Stimulated activated CD4-positive, alpha-beta T cell treated with anti-CD3 and anti-CD28 coated beads, Interleukin-15, amount 100 ng/mL, for 24 hours (primary cell): Measurements from ENCODE around the gene TARS1.
"Not testable (repeated sequence)": the region's sequence is repeated elsewhere in the genome, so short reads cannot be mapped to it uniquely, and the experiment has no call there.

Experiments
- DNase-seq: peaks from one replicate; pipeline ENCODE4 v3.0.0-alpha.2; 2020

The TARS1 gene

DNA sequence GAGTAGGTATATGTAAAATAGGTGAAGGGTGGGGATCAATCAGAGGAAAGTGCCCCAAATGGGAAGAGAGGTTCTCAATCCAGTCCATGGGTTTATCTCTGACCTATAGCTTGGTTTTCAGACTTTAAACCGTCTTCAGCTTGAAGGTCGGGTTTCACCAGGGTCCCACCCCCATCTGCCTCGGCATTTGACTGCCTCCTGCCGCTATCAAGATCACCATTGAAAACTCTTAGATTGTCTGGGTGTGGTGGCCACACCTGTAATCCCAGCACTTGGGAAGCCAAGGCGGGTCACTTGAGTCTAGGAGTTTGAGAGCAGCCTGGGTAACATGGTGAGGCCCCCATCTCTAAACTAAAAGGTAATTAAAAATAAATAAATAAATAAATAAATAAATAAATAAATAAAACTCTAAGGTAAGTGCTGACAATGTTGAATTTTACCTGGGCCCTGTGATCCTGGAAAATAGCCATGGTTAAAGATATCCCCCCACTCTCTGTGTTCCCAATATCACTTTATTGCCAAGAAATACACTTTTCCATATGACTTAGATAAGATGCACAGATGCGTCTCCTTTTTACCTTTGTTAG is 48.8 kb downstream of the TARS1 start:
- DNase-seq: no peak

DNA sequence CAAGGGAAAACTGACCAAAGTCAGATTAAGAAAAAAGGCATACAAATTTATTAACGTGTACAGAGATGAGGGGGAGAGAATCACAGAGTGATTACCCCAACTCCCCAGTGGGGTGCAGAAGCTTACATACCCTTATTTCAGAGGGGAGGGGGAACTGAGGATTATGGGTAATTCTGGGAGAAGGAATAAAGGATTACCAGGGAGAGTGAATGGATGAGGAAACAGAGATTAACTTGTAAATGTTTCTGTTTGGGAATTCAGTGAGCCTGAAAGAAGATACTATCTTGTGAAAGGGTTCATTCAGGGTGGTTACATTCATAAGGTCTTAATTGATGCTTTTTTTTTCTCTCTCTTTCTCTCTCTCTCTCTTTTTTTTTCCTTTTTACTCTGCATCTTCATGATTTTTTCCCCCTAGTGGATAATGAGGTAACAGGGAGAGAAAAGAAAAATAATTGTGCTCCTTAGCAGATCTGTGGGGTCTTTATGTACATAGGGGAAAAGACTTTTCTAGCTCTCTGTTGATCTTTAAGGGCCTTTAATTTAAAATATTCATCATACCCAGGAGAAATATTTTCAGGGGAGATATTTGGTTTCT is 49.4 kb downstream of the TARS1 start:
- no peak for DNase-seq

DNA sequence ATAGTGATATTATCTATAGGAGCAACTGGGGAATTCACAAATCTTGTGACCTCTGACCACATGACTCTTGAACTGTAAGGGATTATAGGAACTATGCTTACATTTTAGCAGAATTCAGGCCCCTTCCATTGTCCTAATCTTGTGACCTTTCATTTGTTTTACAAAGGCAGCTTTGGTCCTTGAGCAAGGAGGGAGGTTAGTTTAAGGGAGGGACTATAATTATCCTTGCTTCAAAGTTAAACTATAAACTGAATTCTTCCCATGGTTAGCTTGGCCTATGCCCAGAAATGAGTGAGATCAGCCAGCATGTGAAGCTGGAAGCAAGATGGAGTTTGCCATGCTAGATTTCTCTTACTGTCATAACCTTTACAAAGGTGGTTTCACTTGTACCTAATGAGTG is 51.2 kb downstream of the TARS1 start:
- no peak for DNase-seq

DNA sequence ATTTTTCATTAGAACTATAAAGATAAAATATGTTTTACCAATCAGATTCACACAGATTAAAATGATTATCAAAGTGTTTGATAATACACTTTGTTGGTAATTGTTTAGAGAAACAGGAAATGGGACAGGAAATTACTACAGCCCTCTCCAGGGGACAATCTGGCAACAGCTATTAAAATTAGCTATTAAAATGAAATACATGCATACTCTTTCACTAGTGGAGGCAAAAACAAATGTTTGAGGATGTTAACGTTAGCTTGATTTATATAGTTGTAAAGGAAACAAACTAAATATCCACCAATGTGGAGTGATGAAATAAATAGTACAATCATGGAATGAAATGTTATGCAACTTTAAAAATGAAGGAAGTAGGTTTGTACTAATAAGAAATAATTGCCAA is 53.7 kb downstream of the TARS1 start:
- no peak for DNase-seq

DNA sequence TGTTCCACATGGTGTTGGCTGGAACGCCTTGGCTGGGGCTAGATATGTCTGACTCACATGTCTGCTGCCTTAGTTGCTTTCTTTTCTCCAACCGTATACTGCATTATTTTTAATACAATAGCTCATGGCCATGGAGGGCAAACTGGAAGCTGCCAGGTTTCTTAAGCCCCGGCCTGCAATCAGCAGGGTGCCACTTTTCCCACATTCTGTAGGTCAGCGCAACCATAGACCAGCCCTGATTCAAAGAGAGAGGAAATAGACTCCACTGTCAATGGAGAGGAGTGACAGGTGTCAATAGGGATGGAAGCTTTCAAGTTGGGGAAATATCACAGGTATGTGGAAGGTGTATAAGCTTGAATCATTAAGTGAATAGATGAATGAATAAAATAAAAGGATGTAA is 60.5 kb downstream of the TARS1 start:
- DNase-seq: no peak

DNA sequence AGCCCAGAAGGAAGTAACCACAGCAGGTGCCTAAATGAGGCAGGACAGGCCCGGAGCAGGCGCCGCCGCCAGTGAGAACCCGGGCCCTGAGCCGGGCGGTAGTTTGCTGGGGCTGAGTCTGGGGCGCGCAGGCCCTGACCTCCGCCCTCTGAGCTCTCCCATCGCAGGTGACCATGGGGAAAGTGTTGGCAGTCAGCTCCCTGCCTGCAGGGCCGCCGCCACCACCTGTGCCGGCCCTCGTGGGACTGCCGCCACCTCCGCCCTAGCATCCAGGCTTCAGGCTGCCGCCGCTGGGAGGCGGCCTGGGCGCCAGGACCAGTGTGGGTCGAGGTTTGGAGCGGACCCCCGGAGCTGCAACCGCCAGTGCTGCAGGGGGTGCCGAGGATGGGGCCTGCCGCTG is 61.1 kb downstream of the TARS1 start:
- no peak for DNase-seq

DNA sequence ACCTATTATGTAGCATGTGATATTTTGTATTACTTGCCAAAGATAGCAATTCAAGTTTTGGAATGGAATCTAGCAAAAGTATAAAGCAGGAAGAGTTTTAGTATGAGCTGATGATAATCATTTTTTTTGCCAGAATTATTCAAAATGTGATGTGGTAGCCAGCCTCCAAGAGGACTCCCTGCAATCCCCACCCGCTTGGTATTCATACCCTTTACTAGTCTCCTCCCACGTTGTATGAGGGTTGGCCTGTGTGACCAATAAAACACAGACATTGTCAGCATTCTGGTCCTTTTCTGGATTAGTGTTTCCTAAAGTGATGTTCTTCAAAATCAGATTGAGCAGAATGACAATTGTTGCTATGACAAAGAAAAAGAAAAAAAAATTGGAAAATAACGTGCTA is 63.8 kb downstream of the TARS1 start:
- DNase-seq: no peak

DNA sequence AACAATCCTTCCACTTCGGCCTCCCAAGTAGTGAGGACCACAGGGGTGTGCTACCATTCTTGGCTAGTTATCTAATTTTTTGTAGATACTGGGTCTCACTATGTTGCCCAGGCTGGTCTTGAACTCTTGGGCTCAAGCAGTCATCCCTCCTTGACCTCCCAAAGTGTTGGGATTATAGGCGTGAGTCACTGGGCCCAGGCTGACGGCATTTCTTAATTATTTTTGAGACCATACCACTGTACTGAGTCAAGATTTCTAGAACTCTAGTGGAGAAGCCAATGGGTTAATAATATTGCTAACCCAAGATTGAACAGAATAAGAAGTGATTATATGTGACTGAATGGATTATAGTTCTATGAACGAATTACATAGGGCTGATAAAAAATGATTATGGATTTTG is 66.7 kb downstream of the TARS1 start:
- DNase-seq: no peak

DNA sequence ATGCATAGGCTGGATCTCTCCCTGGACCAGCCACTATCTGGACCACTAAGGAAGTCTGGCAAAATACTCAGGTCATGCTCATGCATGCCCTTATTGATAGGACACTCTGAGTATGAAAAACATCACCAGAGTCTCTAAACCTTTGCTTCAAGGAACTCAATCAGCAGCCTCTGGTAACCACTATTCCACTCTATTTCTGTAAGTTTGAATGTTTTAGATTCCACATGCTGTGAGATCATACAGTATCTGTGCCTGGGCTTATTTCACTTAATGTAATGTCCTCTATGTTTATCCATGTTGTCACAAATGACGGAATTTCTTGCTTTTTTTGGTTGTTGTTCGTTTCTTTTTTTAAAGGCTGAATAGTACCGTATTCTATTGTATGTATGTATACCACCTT is 68.3 kb downstream of the TARS1 start:
- DNase-seq: no peak

DNA sequence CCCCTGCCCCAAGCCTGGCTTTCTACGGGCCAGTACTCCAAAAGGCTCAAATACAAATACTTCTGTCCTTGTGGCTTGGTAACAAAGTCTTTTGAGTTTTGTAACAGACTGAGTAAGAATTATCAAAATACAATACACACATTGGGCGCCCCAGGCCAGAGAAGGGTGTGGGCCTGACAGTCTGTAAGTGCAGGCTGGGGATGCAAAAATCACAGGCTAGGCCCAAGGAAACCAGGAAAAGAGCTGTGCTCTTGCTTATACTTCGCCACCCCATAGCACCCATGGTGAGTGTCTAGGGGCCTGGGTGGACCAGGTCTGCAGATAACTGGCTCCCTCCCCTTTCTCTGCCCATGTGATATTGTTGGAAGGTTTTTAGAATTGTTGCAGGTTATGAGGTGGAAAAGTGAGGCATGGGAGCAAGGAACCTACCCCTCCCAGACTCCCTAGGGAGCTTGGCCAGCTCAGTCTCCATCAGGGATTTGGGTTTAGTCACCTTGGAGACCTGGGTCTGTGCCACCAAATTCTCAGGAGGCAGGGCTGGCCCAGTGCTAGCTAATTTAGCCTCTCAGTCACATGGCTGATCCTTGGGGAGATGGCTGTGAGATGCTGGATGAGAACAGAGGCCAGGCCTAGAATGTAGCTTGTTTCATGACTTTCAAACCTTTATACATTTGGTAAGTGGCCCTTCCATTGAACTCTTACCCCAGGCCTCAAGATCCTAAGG is 72.9 kb downstream of the TARS1 start:
- DNase-seq: no peak

DNA sequence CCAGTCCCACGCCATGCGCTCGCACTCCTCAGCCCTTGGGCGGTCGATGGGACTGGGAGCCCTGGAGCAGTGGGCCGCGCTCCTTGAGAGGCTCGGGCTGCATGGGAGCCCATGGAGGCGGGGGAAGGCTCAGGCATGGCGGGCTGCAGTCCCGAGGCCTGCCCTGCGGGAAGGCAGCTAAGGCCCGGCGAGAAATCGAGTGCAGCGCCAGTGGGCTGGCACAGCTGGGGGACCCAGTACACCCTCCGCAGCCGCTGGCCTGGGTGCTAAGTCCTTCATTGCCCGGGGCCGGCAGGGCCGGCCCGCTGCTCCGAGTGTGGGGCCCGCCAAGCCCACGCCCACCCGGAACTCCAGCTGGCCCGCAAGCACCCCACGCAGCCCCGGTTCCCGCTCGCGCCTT is 74.6 kb downstream of the TARS1 start:
- DNase-seq: not testable (repeated sequence)

DNA sequence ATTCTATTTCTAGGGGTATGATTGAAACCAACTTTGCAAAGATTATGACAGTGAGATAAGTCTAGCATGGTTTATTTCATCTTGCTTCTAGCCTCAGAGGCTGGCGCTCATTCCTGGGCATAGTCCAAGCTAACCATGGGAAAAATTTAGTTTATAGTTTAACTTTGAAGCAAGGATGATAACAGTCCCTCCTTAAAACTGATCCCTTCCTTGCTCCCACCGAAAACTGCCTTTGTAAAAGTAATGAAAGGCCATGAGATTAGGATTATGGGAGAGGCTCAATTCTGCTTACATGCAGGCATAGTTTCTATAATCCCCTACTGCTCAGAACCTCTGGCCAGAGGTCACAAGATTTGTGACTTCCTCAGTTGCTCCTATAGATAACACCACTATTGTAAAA is 75.7 kb downstream of the TARS1 start:
- DNase-seq: no peak
